Measurements from ENCODE around the gene PTPRE.
A peak's percentile ranks its signal among the peaks of the same experiment; 100 is the strongest.

The PTPRE gene

DNA sequence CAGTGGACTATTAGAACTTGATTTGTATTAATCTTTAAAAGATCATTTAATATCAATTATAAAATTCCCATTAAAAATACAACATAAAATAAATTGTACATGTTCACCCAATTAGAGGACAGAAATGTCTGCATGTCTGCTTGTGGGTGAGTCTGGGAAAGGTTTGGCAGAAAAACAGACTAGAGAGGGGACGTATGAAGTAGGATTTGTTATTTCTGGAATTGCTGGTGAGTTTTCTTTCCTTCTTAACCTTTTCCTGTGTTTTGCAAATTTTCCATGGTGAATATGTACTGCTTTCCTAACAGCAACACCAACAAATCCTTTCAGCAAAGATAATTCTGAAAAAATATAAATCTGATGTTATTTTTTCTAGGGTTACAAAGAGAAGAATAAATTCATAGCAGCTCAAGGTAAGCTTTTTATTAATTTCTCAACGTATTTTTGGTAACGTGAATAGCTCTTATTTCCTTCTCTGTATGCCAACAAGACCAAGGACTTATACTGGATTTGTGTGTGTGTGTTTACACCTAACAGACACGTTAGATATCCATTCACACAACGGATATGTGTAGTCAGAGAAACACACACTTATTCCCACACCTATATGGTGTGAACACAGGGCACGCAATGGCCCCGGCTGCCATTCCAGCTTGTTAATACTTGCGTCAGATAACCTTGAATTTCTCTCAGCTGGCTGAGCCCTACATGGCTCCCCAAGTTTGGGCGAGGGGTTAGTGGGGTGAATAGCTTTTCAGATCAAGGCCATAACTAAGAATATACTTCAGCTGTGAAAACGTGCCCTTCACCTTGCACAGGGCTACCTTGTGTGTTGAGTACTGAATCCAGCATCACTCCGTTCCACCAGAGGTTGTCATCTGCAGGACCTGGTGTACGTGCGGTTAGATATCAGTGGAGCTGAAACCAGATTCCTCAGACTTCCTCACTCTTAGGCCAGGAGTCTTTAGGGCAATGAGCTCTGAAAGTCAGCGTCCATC, 154.7 kb downstream of the PTPRE start:
- no peak for DNase-seq (ENCODE audit: low spot score)

- no peak for DNase-seq (ENCODE audit: low spot score)
Observed at GRCh38 chr10:128062331-128062880, 155.5 kb downstream of the PTPRE start.

- no peak for DNase-seq (ENCODE audit: low spot score)
Observed at GRCh38 chr10:128062881-128063563, 156.1 kb downstream of the PTPRE start.

GRCh38 chr10:128063736-128064107, 156.8 kb downstream of the PTPRE start:
- DNase-seq (ENCODE audit: low spot score) = no peak

- no peak for DNase-seq (ENCODE audit: low spot score)
Observed at GRCh38 chr10:128064108-128064969, 157.4 kb downstream of the PTPRE start.

- no peak for DNase-seq (ENCODE audit: low spot score)
Observed at GRCh38 chr10:128064970-128065580, 158.2 kb downstream of the PTPRE start.

- no peak for DNase-seq (ENCODE audit: low spot score)
Observed at GRCh38 chr10:128065881-128066534, 159.1 kb downstream of the PTPRE start.

GRCh38 chr10:128066870-128067382, 160.0 kb downstream of the PTPRE start:
- DNase-seq (ENCODE audit: low spot score) = no peak

GRCh38 chr10:128067691-128068397, 160.9 kb downstream of the PTPRE start:
- no peak for DNase-seq (ENCODE audit: low spot score)

- no peak for DNase-seq (ENCODE audit: low spot score)
Observed at GRCh38 chr10:128068398-128069285, 161.7 kb downstream of the PTPRE start.

DNA sequence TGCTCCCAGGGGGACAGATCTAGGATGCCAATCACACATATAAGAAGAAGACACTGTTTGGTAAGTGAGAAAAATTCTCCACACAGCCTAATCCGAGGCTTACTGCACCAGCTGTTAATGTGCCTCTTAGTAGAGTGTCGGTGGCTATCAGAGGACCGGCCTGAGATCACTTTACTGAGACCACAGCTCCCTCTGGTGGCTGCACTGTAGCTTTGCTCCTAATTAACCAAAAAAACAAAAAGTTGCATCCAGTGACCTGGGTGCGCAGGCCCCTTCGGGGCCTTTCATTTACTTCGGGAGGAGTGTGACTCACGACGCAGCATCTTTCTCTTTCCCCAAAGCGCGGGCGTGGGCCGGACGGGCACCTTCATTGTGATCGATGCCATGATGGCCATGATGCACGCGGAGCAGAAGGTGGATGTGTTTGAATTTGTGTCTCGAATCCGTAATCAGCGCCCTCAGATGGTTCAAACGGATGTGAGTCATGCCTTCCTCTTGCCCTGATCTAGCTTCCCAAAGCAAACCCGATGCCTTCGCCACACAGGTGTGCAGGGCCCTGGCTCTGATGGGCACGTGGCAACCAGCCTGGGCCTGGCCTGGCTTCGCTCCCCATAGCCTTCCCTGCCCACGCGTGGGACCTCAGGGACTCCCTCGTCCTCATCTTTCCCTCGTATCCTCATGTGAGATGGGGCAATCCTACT, 162.6 kb downstream of the PTPRE start:
- DNase-seq (ENCODE audit: low spot score) = peak; percentile 64

DNA sequence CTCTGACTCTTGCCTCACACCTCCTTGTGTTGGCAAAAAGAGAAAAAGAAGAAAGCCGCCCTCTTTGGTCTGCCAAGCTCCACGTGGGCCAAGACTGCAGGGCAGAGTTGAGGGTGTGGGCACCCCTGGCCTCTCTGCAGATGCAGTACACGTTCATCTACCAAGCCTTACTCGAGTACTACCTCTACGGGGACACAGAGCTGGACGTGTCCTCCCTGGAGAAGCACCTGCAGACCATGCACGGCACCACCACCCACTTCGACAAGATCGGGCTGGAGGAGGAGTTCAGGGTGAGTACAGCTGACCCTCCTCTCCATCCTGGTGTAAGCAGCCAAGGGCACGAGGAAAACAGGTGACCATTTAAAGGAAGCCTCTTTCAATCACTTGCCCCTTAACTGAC, 163.3 kb downstream of the PTPRE start:
- no peak for DNase-seq (ENCODE audit: low spot score)

DNA sequence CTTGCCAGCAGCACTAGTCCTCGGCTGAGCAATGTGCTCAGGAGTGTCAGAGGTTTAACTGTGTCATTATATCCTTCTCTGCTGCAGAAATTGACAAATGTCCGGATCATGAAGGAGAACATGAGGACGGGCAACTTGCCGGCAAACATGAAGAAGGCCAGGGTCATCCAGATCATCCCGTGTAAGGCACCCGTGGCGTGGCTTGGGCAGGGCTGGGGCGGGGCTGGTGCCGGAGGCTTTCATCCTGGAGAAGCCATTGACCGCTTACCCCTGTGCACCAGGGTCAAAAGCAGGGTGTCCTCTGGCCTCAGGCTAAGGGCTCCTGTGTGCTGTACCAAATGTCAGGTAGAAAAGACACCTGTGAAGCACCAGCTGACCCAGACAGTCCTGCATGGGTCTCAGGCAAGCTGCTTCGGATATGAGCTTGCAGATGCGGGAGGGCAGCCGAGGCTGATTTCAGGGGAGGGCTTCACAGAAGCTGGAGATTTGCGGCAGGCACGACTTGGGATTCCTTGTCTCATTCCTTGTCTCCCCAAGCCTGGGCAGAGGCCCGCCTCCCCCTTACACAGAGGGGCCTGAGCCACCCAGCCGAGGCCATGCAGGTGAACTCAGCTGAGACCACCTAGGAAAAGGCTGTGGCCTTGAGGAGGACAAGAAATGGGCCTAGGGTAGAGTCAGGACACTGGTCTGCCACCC, 164.0 kb downstream of the PTPRE start:
- no peak for DNase-seq (ENCODE audit: low spot score)

DNA sequence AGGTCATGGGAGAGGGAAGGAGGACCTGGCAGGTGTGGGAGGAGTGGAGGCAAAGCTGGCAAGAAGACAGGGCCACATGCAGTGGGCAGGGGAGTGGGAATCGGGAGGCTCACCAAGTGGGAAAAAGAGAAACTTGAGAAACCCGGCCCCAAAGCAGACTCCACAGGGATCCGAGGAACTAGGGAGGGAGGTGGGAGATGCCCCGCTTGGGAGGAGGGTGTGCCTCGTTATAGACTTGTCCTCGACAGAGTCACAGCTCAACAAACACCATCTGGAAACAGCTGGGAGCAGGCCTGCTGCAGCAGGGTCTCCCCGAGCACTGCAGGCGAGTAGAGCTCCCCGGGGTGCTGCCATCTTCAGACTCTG, 164.5 kb downstream of the PTPRE start:
- DNase-seq (ENCODE audit: low spot score) = no peak

GRCh38 chr10:128072046-128072445, 165.1 kb downstream of the PTPRE start:
- DNase-seq (ENCODE audit: low spot score) = no peak

- DNase-seq (ENCODE audit: low spot score) = no peak
Observed at GRCh38 chr10:128072941-128073645, 166.2 kb downstream of the PTPRE start.

DNA sequence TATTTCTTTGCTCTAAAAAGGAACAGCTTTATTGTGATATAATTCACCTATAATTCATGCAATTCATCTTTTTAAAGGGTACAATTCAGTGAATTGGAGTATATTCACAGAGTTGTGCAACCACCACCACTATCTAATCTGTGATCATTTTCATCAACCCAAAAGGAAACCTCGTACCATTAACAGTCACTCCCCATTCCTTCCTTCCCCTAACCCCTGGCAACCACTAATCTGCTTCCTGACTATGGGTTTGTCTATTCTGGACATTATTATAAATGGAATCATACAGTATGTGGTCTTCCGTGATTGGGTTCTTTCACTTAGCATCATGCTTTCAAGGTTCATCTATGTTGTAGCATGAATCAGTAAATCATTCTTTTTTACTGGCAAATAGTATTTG, 167.0 kb downstream of the PTPRE start:
- DNase-seq (ENCODE audit: low spot score) = no peak

Data from hematopoietic multipotent progenitor cell treated with erythropoietin and hydrocortisone succinate and interleukin-3 and kit ligand, for 17 days (in vitro differentiated cells).